GM12878 (cell line): ENCODE measurements around the gene KCNK4. TPM values are rescaled to one million over a fixed set of nuclear protein-coding genes. Genes with fewer than 3 reads are reported as not detected.

Experiments
- BACH1 ChIP-seq: fragments of 450-650 bp; IDR thresholded peaks from 2 replicates; pipeline ENCODE4 v1.6.1; 2017; ENCODE audit warnings: mild to moderate bottlenecking, borderline replicate concordance
- CEBPB ChIP-seq, 2 experiments: fragments of 150-350 bp in 1 of 2; IDR thresholded peaks; 2 replicates each; pipeline ENCODE4 v1.6.1; 2012 to 2014; ENCODE audit warnings: low read depth in 2 of 2, low read length in 2 of 2, borderline replicate concordance in 1 of 2, inconsistent platforms in 1 of 2
- CREM ChIP-seq: IDR thresholded peaks from 2 replicates; pipeline ENCODE4 v1.6.1; 2014; ENCODE audit warnings: antibody characterized with exemption, low read depth
- ESRRA ChIP-seq: IDR thresholded peaks from 2 replicates; pipeline ENCODE4 v1.6.1; 2012; ENCODE audit warnings: mild to moderate bottlenecking, low read length, improper control_type of control experiment
- MAX ChIP-seq: IDR thresholded peaks from 2 replicates; pipeline ENCODE4 v1.6.1; 2012; ENCODE audit warnings: low read depth, low read length, improper control_type of control experiment
- MEF2B ChIP-seq: fragments of 450-650 bp; IDR thresholded peaks from 2 replicates; pipeline ENCODE4 v1.6.1; 2018; ENCODE audit warnings: mild to moderate bottlenecking, moderate library complexity; ENCODE audit not compliant: partially characterized antibody, poor library complexity, severe bottlenecking
- MYB ChIP-seq: fragments of 150-350 bp; IDR thresholded peaks from 2 replicates; pipeline ENCODE4 v1.6.1; 2014; ENCODE audit warnings: mild to moderate bottlenecking, low read depth, low read length, borderline replicate concordance
- NFYA ChIP-seq: IDR thresholded peaks from 2 replicates; pipeline ENCODE4 v1.6.1; 2011; ENCODE audit warnings: low read depth, mild to moderate bottlenecking, low read length, improper control_type of control experiment, borderline replicate concordance
- NR2C2 ChIP-seq: IDR thresholded peaks from 2 replicates; pipeline ENCODE4 v1.6.1; 2011; ENCODE audit warnings: borderline replicate concordance, low read depth; ENCODE audit not compliant: control insufficient read depth, insufficient read length
- PAX5 ChIP-seq: IDR thresholded peaks from 2 replicates; pipeline ENCODE4 v1.6.1; 2011; ENCODE audit warnings: low read depth, low read length, borderline replicate concordance
- PKNOX1 ChIP-seq: fragments of 450-650 bp; IDR thresholded peaks from 2 replicates; pipeline ENCODE4 v1.6.1; 2016; ENCODE audit warnings: mild to moderate bottlenecking
- POLR2A ChIP-seq: IDR thresholded peaks from 2 replicates; pipeline ENCODE4 v1.6.1; 2011; ENCODE audit warnings: low read depth, mild to moderate bottlenecking, low read length
- POLR2AphosphoS2 ChIP-seq: IDR thresholded peaks from 2 replicates; pipeline ENCODE4 v1.6.1; 2011; ENCODE audit warnings: low read depth, mild to moderate bottlenecking, low read length, improper control_type of control experiment, moderate library complexity
- POU2F2 ChIP-seq: IDR thresholded peaks from 3 replicates; pipeline ENCODE4 v1.6.1; 2011; ENCODE audit warnings: low read depth, mild to moderate bottlenecking, low read length, borderline replicate concordance
- RAD21 ChIP-seq: IDR thresholded peaks from 2 replicates; pipeline ENCODE4 v1.6.1; 2011; ENCODE audit warnings: mild to moderate bottlenecking, low read depth, low read length, moderate library complexity; ENCODE audit not compliant: insufficient read depth
- RAD51 ChIP-seq: fragments of 450-650 bp; IDR thresholded peaks from 2 replicates; pipeline ENCODE4 v1.6.1; 2016; ENCODE audit warnings: moderate library complexity, mild to moderate bottlenecking, inconsistent platforms
- REST ChIP-seq: IDR thresholded peaks from 2 replicates; pipeline ENCODE4 v1.6.1; 2012; ENCODE audit warnings: mild to moderate bottlenecking, low read depth, low read length
- STAT3 ChIP-seq: IDR thresholded peaks from 2 replicates; pipeline ENCODE4 v1.6.1; 2011; ENCODE audit warnings: low read depth, low read length, improper control_type of control experiment
- WRNIP1 ChIP-seq: IDR thresholded peaks from 2 replicates; pipeline ENCODE4 v1.6.1; 2011; ENCODE audit warnings: low read depth, low read length, improper control_type of control experiment, borderline replicate concordance
- YY1 ChIP-seq: IDR thresholded peaks from 2 replicates; pipeline ENCODE4 v1.6.1; 2011; ENCODE audit warnings: low read depth, mild to moderate bottlenecking, low read length
- ZNF592 ChIP-seq: fragments of 450-650 bp; IDR thresholded peaks from 2 replicates; pipeline ENCODE4 v1.6.1; 2017; ENCODE audit warnings: mild to moderate bottlenecking, moderate library complexity
- polyA plus RNA-seq, 11 experiments: library from polyadenylated mRNA; depleted of rRNA in 4 of 11; unstranded in 6 of 11; stranded (reverse) in 5 of 11; fragments of >200 nt; fragmentation: Nextera tagmentation in 4 of 11; fragmentation: Illumina TruSeq in 1 of 11; extraction: Ambion mirVana in 4 of 11; extraction: Trizol in 1 of 11; gene quantifications; 1 replicate in 1 of 11; 2 replicates in 10 of 11; pipeline versions ENCODE4 v1.2.1 to v1.2.3, GENCODE V29; 2011 to 2016; ENCODE audit warnings: inconsistent platforms in 2 of 11, missing spikeins in 2 of 11, low read depth in 1 of 11
- total RNA-seq, 4 experiments: library from RNA; depleted of rRNA in 3 of 4; stranded (reverse); fragments of >200 nt in 3 of 4; fragmentation: Illumina TruSeq in 1 of 4; extraction: Trizol in 1 of 4; gene quantifications; 2 replicates each; pipeline versions ENCODE4 v1.2.1 to v1.2.3, GENCODE V29; 2013 to 2021

KCNK4 gene
- total and polyA plus RNA-seq, 10 of the 15 experiments (the other 5 are each of a cell fraction or from before 2014, with no cell fraction given) = 0.04 TPM; not detected in 9

- TF ChIP-seq POU2F2 (peak; percentile 37; the same call in 1 of the 3 replicates), POLR2A (peak; percentile 78), ESRRA (no peak), MEF2B (no peak), STAT3 (no peak), YY1 (no peak), RAD51 (no peak), PKNOX1 (peak; percentile 98), NFYA (no peak), POLR2AphosphoS2 (peak; percentile 31; the same call in 1 of the 2 replicates), MYB (no peak), REST (no peak), NR2C2 (no peak), WRNIP1 (no peak), BACH1 (0 out of 2 replicates have a peak, but pooled peaks have one; percentile 19), RAD21 (no peak), CEBPB (IDR thresholded peaks at IDR 0.05; ENCODE audit: borderline replicate concordance in 1 of 2, low read depth in 2 of 2, low read length in 2 of 2) (no peak), ZNF592 (no peak), CREM (peak; percentile 85), MAX (0 out of 2 replicates have a peak, but pooled peaks have one; percentile 26), PAX5 (0 out of 2 replicates have a peak, but pooled peaks have one; percentile 5)
Measured at GRCh38 chr11:64284048-64284961, 6.8 kb upstream of the KCNK4 start, which contains the start of gene BAD (continued).
